Measurements from ENCODE around the gene TLCD3A. TPM values are rescaled to one million over a fixed set of nuclear protein-coding genes. Genes with fewer than 3 reads are reported as not detected.

The TLCD3A gene
- total and polyA plus RNA-seq, 2 donors (not counting 1 experiment from before 2014, with no cell fraction given), result 2.0 to 2.4 TPM

DNA sequence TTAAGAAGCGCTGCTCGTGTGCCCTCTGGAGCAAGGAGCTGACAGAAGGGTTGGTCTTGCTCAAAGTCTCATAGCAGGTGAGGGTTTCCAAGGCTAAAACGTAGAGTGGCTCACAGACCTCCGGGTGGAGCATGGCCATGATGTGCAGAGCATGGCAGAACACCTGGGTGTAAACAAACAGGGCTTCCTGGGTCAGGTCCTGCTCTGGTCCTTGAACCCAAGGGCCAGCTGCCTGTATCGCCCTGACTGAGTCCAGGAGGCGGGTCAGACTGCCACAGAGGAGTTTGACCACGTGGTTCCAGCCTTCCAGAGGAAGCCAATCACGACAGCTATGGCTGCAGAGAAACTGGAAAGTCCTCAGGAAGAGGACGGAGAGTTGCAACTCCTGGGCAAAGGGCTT is 12.5 kb downstream of the TLCD3A start:
- no peak for TF ChIP-seq CTCF (IDR thresholded peaks at IDR 0.05)
- no peak for TF ChIP-seq EZH2 (IDR thresholded peaks at IDR 0.05; ENCODE audit: borderline replicate concordance, insufficient read depth, low read depth, low read length, poor library complexity, severe bottlenecking)
- H3K9me3 ChIP-seq (ENCODE audit: control extremely low read depth in 1 of 3, control insufficient read depth in 2 of 3, insufficient read depth in 1 of 3, low read length in 2 of 3), result no peaks in the 10 kb centered on the region
- no peak overlapping the region for H3K4me2 ChIP-seq (replicated peaks; ENCODE audit: low read depth, low read length, poor library complexity, severe bottlenecking)
- H4K20me1 ChIP-seq (ENCODE audit: control insufficient read depth, insufficient read depth, low read length, poor library complexity, severe bottlenecking), result peaks cover 24% of the 10 kb centered on the region
- peaks cover 14 to 17% of the 10 kb centered on the region in 2 donors for H3K4me1 ChIP-seq (ENCODE audit: control insufficient read depth in 2 of 2, insufficient read depth in 2 of 2, low read length in 2 of 2)
- no peaks in the 10 kb centered on the region for H3K27me3 ChIP-seq (replicated peaks in 1 of 4; ENCODE audit: control extremely low read depth in 1 of 4, control insufficient read depth in 3 of 4, insufficient read depth in 4 of 4, low read length in 3 of 4)
- H3K27ac ChIP-seq (ENCODE audit: low read length in 2 of 2), result no peak overlapping the region
- ChIA-PET POLR2A (no interaction called here), CTCF (no interaction called here)
- peaks cover 0 to 46% of the 10 kb centered on the region in 2 experiments for H3K36me3 ChIP-seq (replicated peaks in 1 of 2; ENCODE audit: control extremely low read depth in 1 of 2, control insufficient read depth in 1 of 2, extremely low read depth in 1 of 2, insufficient read depth in 2 of 2, low read length in 1 of 2)
- 88% methylated on average over 9 of the region's 9 CpGs for WGBS (ENCODE audit: insufficient coverage)
- H3K9me3 Mint-ChIP-seq (ENCODE audit: insufficient read depth), result no peaks in the 10 kb centered on the region
- no peak overlapping the region for H3K4me3 Mint-ChIP-seq
- ATAC-seq (ENCODE audit: low read depth), result no peak
- H3K27ac Mint-ChIP-seq, result no peak overlapping the region
- intact Hi-C loops (cut with micrococcal nuclease), result no loop called here
- no peak overlapping the region for H2AFZ ChIP-seq (ENCODE audit: insufficient read depth, low read depth, low read length, poor library complexity, severe bottlenecking)
- H3K4me1 Mint-ChIP-seq, result peaks cover 26% of the 10 kb centered on the region
- peaks cover 19% of the 10 kb centered on the region for H3K79me2 ChIP-seq (ENCODE audit: control insufficient read depth, insufficient read depth, low read length)
- H3K9ac ChIP-seq (ENCODE audit: low read length), result no peak overlapping the region
- no peak overlapping the region for H3K4me3 ChIP-seq (ENCODE audit: control extremely low read depth in 1 of 5, extremely low read depth in 1 of 5, insufficient read depth in 1 of 5, low read depth in 2 of 5, low read length in 4 of 5)
- no peak for DNase-seq
- H3K27me3 Mint-ChIP-seq, result no peaks in the 10 kb centered on the region

DNA sequence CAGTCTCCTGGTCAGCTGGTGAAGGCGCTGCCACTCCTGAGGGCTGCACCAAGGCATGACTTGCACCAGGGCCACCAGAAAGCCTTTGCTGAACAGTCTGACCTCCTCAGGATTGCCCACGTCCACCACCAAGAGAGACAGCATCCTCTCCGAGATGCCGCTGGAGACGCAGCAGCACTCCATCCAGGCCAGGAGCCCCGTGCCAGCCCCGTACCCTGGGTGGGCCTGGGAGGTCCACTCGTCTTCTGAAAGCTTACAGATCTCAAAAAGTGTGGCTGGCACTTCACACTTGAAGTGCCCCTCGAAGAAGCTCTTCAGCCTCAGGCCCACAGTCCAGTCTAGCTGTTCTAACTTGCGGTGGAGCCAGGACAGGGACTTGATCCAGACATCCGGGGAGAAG is 13.0 kb downstream of the TLCD3A start:
- CTCF ChIA-PET, result no interaction called here
- Histone ChIP-seq H3K9me3 (ENCODE audit: control extremely low read depth in 1 of 3, control insufficient read depth in 2 of 3, insufficient read depth in 1 of 3, low read length in 2 of 3) (no peaks in the 10 kb centered on the region), H3K9ac (ENCODE audit: low read length) (no peak overlapping the region), H3K4me2 (replicated peaks; ENCODE audit: low read depth, low read length, poor library complexity, severe bottlenecking) (no peak overlapping the region), H3K79me2 (ENCODE audit: control insufficient read depth, insufficient read depth, low read length) (peaks cover 24% of the 10 kb centered on the region), H3K4me3 (ENCODE audit: control extremely low read depth in 1 of 5, extremely low read depth in 1 of 5, insufficient read depth in 1 of 5, low read depth in 2 of 5, low read length in 4 of 5) (no peak overlapping the region), H4K20me1 (ENCODE audit: control insufficient read depth, insufficient read depth, low read length, poor library complexity, severe bottlenecking) (peaks cover 27% of the 10 kb centered on the region), H3K36me3 (replicated peaks in 1 of 2; ENCODE audit: control extremely low read depth in 1 of 2, control insufficient read depth in 1 of 2, extremely low read depth in 1 of 2, insufficient read depth in 2 of 2, low read length in 1 of 2) (peaks cover 0 to 46% of the 10 kb centered on the region in 2 experiments), H2AFZ (ENCODE audit: insufficient read depth, low read depth, low read length, poor library complexity, severe bottlenecking) (no peak overlapping the region), H3K4me1 (ENCODE audit: control insufficient read depth in 2 of 2, insufficient read depth in 2 of 2, low read length in 2 of 2) (peaks cover 14 to 16% of the 10 kb centered on the region in 2 donors), H3K27me3 (replicated peaks in 1 of 4; ENCODE audit: control extremely low read depth in 1 of 4, control insufficient read depth in 3 of 4, insufficient read depth in 4 of 4, low read length in 3 of 4) (no peaks in the 10 kb centered on the region), H3K27ac (ENCODE audit: low read length in 2 of 2) (no peak overlapping the region)
- H3K4me3 Mint-ChIP-seq, result no peak overlapping the region
- intact Hi-C loops (cut with micrococcal nuclease), result no loop called here
- POLR2A ChIA-PET, result no interaction called here
- no peak for ATAC-seq (ENCODE audit: low read depth)
- peaks cover 27% of the 10 kb centered on the region for H3K4me1 Mint-ChIP-seq
- TF ChIP-seq EZH2 (IDR thresholded peaks at IDR 0.05; ENCODE audit: borderline replicate concordance, insufficient read depth, low read depth, low read length, poor library complexity, severe bottlenecking) (no peak), CTCF (IDR thresholded peaks at IDR 0.05) (no peak)
- no peak overlapping the region for H3K27ac Mint-ChIP-seq
- 99% methylated on average over 11 of the region's 11 CpGs for WGBS (ENCODE audit: insufficient coverage)
- H3K27me3 Mint-ChIP-seq, result no peaks in the 10 kb centered on the region
- H3K9me3 Mint-ChIP-seq (ENCODE audit: insufficient read depth), result no peaks in the 10 kb centered on the region
- no peak for DNase-seq

All from B cell (primary cell).